Measurements from ENCODE around the gene PLOD3.

The PLOD3 gene

GRCh38 chr7:101163279-101164070 lies 53.9 kb downstream of the PLOD3 start:
- peak; percentile 65 for DNase-seq

GRCh38 chr7:101162551-101163278 lies 54.7 kb downstream of the PLOD3 start:
- peak; percentile 45 for DNase-seq

GRCh38 chr7:101161692-101162471 lies 55.5 kb downstream of the PLOD3 start:
- DNase-seq = no peak

- no peak for DNase-seq
These were observed 56.5 kb downstream of the PLOD3 start for GRCh38 chr7:101160910-101161309.

- no peak for DNase-seq
These were observed 57.4 kb downstream of the PLOD3 start for GRCh38 chr7:101159696-101160674.

GRCh38 chr7:101156866-101157589 lies 60.4 kb downstream of the PLOD3 start:
- no peak for DNase-seq

- no peak for DNase-seq
These were observed 61.1 kb downstream of the PLOD3 start for GRCh38 chr7:101156277-101156676.

All from DMS79 treated with DMSO at 0.1 percent for 48 hours (cell line).